ENCODE measurements around the gene DLGAP1.
"Not testable (repeated sequence)": the region's sequence is repeated elsewhere in the genome, so short reads cannot be mapped to it uniquely, and the experiment has no call there.

Gene DLGAP1

DNA sequence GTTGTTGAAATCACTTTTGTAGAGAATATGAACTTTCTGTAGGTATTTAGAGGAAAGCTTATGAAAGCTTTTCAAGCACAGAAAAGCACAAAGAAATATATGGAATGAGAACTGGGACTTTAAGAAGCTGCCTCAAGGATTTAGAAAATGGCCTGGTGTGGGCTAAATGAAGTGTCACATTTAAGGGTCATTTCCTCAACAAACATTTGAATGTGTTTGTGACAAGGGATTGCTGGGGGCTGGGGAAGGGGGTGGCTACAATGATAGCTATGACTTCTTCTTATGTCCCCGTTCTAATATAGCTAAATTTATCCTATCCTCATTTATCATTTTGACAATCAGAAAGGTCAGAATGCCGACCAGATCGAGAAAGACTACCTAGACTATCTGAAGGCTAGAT, 69.2 kb downstream of the DLGAP1 start:
- no peak for DNase-seq (ENCODE audit: low read depth)

DNA sequence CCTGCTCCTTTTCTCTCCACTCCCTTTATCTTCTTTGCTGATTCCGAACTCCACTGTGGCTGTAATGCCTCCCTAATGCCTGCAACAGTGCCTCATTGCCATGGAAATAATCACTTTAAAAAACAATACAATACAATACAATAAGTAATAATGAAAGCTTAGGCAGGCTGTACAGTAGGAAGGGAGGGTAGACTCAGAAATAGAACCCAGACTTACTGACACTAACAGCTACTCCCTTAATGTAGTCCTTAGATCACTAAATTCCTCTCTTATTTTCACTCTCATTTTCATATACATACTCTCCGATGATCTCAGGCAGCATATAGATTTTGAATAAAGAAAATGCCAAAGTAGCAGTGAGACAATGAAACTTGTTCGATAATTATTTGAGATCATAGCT, 70.2 kb downstream of the DLGAP1 start:
- no peak for DNase-seq (ENCODE audit: low read depth)

DNA sequence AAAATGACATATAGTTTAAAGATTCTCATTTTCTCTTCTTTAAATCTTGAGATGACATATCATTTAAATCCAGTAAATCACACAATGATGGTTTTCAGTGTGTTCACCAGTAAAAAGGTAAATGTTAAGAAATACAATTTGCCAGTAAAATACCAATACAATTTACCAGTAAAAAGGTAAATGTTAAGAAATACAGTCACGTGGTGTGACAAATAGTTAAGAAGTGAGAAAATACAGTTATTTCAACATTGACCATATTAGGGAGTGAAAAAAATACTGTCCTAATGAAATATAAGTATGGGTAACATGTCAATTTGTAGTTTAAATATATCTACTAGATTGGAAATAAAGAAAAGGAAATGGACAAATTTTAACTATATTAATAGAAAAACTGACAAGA, 80.5 kb downstream of the DLGAP1 start:
- no peak for DNase-seq (ENCODE audit: low read depth)

GRCh38 chr18:4369705-4370104, 85.4 kb downstream of the DLGAP1 start:
- DNase-seq (ENCODE audit: low read depth) = no peak

DNA sequence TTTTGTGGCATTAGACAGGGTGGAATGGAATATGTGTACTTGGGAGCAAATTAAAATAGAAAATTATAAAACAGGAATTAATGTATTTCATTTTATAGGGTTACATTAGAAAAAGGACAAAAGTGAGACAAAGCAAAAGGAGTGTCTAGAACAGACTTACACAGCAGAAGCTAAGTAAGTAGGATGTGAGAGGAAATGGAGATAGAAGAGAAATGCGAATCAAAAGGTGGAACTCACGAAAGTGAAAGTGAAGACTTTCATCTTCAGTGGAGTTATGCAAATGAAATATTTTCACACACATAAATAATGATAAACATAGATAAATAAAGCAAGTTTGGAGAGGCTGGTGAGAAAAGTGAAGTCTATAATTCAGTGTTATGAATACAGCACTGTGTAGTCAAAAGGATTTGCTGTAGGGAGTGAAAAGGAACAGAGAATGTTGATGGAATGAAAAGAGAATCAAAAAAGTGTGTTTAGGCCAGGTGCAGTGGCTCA, 94.8 kb downstream of the DLGAP1 start:
- DNase-seq (ENCODE audit: low read depth) = no peak

DNA sequence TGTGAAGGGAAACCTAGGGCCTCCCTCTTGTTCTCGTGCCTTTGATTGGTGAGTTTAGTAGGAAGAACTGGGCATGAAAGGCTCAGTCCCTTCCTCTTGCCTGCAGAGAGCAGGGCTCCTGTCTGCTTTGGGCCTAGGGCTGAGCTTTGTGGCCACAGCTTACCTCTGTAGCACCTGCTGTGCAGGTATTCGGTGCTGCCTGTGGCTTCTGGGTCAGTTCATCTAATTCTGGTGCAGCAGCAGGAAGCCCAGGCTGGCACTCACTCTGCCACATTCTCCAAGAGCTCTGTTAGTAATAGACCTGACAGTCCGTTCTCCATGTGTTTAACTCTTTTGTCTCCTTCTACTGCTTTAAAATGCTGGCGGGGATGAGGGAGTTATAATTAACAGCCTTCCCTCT, 96.5 kb downstream of the DLGAP1 start:
- no peak for DNase-seq (ENCODE audit: low read depth)

DNA sequence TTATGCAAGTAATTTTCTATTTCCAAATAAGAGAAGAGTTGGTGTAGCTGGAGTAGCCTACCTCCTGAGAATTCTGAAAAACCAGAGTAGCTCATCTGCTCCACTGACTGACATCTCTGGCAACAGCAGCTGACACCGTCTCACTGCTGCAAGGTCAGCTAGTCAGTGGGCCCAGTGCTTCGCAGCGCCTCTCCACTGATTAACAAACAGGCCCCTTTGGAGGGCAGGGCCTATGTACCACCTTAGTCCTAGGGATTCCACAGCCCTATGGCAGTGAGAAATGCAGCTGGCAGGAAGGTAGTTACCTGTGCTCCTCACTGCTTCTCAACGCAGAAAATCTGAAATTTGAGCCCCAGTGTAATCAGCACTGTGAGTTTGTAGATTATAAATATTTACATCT, 97.5 kb downstream of the DLGAP1 start:
- DNase-seq (ENCODE audit: low read depth) = no peak

DNA sequence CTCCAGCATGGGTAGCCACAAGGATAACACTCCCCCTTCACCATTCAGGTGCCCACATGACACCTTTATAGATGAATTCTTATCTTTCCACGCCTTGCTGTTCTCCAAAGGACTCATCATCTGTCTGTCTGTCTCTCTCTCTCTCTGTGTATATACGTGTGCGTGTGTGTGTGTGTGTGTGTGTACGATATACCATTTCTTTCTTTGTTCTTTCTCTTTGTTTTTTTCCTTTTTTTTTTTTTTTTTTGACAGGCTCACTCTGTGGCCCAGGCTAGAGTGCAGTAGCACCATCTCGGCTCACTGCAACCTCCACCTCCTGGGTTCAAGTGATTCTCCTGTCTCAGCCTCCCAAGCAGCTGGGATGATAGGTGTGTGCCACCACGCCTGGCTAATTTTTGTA, 98.2 kb downstream of the DLGAP1 start:
- DNase-seq (ENCODE audit: low read depth) = no peak

DNA sequence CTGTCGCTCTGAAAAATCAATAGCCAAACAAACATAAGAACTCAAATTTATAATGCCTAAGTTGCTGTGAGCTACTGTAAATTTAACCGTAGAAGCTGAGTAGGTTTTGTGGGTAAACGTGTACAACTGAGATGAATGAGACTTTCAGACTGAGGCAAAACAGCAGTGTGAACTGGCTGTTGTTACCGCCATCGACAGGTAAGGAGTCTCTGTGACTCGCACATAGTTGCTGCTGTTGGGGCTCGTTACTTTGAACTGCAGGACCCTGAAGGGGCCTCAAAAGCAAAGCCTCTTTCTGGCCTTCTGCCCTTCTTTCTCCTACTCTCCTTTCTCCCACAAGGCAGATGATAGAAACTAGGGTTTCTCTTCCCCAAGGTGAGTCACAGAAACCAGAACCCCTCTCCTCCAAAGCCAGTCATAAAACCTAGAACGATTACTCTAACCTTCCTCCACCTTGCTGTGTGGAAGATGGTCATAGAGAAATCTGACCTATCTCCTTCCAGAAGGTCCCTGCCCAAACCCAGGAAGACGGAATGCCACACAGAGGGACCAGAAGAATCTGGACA, 101.2 kb downstream of the DLGAP1 start:
- DNase-seq (ENCODE audit: low read depth) = no peak

- no peak for DNase-seq (ENCODE audit: low read depth)
Measured at GRCh38 chr18:4352746-4353551, 102.2 kb downstream of the DLGAP1 start.

GRCh38 chr18:4351005-4351404, 104.1 kb downstream of the DLGAP1 start:
- DNase-seq (ENCODE audit: low read depth) = no peak

DNA sequence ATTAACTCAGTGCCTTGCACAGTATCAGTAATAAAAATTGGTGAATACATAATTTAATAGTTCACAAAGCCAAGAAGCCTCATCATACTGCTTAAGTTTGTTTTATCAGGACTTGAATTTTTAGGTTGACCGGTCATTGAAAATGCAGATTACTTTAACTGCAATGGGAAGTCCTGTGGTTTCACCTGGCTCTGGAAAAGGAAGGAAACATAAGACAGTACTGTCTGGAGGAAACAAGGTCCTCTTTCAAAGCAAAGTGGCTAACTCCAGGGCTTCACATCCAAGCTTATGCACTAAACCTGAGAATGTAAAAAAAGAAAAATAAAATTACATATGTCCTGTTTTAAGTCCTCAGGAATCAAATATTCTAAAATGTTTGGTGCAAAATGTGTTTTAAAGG, 119.7 kb downstream of the DLGAP1 start:
- DNase-seq (ENCODE audit: low read depth) = no peak

DNA sequence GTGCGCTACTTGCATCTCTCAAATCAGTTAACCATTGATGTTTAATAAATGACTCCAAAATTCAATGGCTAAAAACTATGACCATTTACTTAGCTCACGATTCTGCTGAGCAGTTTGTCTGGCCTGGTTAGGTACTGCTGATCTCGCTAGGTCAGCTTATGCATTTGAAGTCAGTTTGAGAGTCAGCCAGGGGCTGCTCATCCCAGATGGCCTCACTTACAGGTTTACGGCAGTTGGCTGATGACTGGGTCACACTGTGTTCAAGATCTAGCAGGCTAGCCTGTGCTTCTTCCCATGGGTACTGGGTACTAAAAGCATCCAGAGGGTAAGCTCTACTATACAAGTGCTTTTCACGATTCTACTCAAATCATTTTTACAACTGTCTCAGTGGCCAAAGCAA, 122.1 kb downstream of the DLGAP1 start:
- DNase-seq (ENCODE audit: low read depth) = no peak

DNA sequence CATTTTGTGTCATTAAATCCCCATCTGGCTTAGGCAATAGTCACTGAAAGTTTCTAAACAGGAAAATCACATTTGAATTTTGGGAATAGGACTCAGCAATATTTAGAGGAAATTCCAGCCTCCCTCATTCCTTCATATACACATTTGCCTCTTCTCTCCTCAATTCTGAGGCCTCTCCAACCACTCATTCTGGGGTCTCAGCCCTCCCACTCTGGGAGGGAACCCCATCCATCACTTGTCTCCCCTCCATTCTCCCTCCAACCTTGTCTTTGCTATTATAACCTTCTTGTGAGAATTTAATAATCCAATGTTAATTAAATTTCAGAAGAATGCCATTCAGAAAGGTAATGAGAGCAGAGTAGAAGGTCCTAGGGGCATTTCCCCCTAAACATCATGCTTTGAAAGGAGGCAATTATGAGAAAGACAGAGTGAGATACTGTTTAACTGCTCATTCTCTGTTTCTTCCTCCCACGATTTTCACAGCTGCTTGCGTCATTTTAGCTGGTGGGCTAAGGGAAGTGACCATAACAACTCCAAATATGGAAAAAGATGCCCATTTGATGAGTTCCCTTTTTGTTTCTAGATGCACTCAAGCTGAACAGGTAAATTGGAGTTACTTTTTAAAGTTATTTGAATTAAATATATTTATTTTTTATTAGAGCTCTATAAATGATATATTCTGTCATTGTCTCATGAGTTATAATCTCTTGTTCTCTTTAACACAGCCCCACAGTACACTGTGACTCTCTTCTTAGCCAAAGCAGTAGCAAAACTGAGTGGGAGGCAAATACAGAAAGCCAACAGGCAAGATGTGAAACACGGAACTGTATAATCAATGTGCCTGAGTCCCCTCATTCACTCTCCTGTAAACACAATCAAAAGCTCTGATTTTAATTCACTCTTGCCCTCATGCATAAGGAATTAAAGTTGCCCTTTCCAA, 135.1 kb downstream of the DLGAP1 start:
- DNase-seq (ENCODE audit: low read depth) = no peak

DNA sequence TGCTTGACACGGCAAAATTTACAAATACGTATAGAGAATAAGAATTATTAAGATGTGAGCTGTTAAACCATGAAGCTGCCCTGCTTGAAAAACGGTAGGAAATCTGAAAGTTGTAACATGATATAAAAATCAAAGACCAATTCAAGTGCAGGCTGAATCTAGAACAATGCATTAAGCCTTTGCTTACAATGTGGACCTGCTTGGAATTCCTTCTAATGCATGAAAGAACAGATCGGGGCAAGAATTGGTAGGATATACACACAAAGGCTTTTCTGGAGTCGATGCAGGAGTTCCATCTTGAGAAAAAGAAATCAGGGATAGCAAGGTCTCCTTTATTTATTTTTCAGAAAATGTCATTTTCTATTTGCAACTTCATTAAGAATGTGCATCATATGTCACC, 136.8 kb downstream of the DLGAP1 start:
- DNase-seq (ENCODE audit: low read depth) = no peak

DNA sequence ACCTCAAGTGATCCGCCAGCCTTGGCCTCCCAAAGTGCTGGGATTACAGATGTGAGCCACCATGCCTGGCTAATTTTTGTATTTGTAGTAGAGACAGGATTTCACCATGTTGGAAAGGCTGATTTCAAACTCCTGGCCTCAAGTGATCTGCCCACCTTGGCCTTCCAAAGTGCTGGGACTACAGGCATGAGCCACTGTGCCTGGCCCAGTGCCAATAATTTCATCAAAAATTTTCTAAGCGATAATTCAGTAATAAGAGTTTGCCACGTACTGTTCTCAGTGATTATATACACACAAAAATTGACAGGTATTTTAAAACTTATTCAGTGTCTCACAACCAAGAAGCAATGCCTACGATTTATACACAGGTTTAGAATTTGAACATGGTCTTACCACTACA, 143.2 kb downstream of the DLGAP1 start:
- DNase-seq (ENCODE audit: low read depth) = not testable (repeated sequence)

DNA sequence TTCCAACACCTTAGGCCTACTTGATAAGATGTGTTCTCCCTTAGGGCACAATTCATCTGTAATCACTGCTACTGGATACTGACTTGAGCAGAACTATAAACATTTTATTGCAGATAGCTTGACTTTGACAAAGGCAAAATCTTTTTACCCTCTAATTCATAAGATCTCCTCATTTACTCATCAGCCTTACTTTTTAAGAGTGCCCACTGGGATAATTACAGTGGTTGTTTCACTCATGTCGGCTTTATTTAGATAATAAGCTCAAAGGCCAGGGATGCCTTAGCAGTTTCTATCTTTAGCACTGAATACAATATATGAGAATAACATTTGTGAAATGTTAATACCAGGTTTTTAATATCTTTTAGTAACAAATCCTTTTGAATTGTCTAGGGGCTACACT, 144.0 kb downstream of the DLGAP1 start:
- DNase-seq (ENCODE audit: low read depth) = no peak

- DNase-seq (ENCODE audit: low read depth) = no peak
Measured at GRCh38 chr18:4309227-4309626, 145.9 kb downstream of the DLGAP1 start.

DNA sequence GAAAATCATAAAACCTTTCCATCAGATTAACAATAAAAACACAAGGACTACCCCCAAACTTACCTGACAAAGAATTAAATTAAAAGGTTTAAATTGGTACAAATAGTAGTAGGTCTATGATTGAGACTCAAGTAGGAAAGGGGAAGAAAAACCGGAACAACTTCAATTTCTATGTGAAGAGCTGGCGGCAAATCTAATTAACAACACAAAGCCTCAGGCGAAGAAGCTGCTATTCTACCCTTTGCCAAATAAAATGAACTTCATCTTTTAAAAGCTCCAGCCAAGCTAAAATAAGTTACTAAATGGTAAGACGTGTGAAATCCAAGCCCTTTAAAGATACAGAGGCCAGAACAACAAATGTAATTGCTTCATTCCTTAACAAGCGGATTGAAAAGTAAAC, 146.5 kb downstream of the DLGAP1 start:
- DNase-seq (ENCODE audit: low read depth) = no peak

DNA sequence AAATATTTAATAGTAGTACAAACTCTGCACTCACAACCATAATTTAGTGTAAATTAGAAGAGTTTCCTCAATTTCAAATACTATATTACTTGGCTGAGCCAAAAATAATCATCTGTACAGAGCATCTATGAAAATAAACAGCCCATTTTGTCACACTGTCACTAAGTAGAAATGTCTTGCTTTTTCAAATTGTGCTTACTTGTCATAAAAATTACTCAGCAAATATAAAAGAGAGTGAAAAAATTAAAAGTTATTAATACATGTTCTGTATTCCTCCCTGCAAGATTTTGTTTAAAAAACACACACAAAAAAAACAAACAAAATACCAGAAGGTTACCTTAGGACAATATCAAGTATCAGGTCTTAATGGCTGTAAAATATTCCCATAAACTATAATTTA, 155.7 kb downstream of the DLGAP1 start:
- DNase-seq (ENCODE audit: low read depth) = no peak

DNA sequence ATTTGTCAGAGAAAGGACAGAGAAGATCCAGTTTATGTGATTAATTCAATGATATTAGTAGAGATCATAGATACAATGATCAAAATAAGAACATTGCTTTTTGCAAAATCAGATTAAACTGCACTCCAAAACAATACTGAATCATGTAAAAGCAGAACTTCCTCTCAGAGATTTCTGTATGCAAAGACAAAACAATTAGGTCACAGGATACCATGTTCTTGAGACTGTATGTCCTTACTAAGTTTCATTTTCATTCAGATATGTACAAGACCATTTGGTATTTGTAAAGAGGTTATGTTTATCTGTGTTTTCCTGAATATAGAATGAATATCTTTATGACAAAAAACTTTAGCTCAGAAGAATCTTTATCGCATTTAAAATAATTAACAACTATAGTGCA, 161.8 kb downstream of the DLGAP1 start:
- no peak for DNase-seq (ENCODE audit: low read depth)

GRCh38 chr18:4292696-4293095, 162.4 kb downstream of the DLGAP1 start:
- no peak for DNase-seq (ENCODE audit: low read depth)

GRCh38 chr18:4287340-4287739, 167.8 kb downstream of the DLGAP1 start:
- not testable (repeated sequence) for DNase-seq (ENCODE audit: low read depth)
